HPDE6-E6E7 (cell line): ENCODE data around the gene CLEC2L.
"Not testable (repeated sequence)": the region's sequence is repeated elsewhere in the genome, so short reads cannot be mapped to it uniquely, and the experiment has no call there.

Experiments used
- DNase-seq: peaks from one replicate; pipeline ENCODE4 v3.0.0; 2011; ENCODE audit warnings: missing footprints; ENCODE audit errors: extremely low spot score

Gene CLEC2L

DNA sequence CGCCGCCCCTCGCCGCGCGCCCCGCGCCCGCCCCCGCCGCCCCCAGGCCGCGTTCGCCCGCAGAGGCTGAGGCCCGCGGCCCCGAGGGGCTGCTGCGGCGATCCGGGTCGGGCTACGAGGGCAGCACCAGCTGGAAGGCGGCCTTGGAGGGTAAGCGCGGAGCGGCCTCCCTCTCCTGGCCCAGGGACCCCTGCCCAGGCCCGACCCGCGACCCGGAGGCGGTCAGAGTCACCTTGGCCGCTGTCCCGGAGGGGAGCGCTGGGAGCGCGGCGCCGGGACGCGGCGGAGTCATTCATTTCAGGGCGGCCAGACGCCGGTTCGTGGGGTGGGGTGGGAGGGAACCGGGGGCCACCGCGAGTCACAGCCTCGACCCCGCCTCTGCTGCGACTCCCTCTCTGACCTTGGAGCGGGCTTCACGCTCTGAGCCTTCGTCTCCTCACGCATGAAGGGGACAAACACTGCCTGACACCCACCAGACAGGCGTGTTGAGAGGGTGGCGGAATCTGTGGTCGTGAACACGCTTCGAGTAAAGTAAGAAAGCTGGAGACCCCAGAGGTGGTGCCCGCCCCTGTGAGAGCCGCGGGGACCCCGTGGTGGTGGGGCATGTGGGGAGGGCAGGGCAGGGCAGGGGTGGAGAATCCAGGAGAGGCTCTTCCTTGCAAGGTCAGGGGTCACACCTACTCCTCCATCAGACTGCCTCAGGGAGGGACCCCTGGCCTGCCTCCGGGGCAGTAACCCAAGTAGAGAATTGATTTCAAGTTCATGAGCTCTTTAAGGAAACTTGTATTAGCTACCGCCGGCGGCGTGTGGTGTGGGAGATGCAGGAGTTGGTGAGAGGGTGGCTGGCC lies 707 bp downstream of the CLEC2L start:
- DNase-seq, result no peak

DNA sequence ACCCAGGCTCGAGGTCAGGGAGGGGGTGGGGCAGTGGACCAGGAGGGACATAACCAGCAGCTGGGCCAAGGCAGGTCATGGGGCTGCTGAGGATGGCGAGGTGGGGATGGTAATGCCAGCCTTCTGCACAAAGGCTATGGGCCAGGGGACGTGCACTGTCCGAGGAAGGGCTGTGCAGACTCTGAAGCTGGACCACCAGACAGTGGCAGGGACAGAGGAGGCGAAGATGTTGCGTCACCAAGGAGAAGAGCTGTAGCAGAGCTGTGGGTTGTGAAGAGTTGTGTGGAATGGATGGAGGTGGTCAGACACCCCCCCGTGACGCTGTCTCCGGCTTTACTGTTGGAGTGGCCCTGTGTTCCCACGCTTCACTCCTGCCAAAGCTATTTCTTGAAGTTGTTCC lies 1.8 kb downstream of the CLEC2L start:
- DNase-seq, result no peak

DNA sequence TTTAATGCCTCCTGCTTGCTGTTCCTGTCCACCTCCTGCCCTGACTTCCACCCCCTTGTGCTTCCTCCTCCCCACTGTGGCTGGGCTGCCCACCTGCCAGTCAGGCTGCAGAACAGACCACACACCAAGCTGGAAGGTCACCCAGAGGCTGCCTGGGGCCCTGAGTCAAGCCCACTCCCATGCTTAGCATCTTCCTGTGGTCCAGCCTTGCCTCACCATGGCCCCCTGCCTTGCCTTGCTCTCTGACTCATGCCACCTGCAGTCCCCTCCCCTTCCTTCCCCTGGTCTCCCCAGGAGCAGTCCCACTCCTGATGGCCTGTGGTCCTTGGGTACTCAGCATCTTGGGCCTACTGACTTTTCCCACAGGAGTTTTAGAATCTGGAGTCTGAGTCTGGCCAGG lies 2.3 kb downstream of the CLEC2L start:
- no peak for DNase-seq

DNA sequence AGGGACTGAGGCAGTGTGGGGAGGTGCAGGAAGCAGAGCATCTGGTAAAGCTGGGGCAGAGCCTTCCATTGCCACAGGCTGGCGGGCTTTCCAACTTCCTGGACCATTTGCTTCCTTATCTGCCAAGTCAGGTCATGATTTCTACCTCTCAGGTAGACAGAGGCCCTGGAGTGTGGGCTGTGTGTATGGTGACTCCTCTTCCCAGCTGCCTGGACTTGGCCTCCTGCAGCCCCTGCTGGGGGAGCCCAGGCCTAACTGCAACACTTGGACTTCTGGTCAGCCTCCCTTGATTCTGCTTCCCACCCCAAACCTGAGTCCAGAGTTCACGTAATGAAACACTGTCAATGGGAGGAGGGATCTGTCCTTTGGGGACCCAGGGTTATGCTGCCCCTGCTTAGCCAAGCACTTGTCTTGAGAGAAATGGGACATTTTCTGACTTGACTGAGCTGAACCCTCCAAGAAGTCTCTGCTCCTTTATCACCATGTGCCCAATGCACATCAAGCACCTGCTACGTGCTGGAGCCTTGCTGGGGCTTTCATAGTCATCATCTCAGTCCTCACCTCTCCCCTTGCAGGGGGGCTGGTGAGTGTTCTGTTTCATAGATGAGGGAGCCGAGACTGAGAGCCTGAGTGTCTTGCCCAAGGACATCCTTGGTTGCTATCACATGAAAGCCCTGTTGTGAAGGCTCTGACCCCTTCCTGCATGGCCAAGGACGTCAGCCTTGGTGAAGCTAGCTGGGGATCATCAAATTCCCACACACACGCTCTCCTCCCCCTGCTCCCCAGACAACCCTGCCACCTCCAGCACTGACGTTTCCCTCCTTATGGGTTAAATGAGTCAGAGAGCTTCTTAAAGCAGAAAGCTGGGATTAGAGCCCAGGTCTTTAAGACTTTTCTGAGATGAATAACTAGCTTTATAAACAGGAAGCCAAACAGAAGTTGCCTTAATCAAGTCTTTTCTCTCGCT lies 3.4 kb downstream of the CLEC2L start:
- no peak for DNase-seq

GRCh38 chr7:139531094-139531493 lies 7.6 kb downstream of the CLEC2L start:
- no peak for DNase-seq

- DNase-seq, result no peak
Measured at GRCh38 chr7:139532636-139533155, 9.2 kb downstream of the CLEC2L start.

- DNase-seq, result no peak
Measured at GRCh38 chr7:139534096-139534495, 10.6 kb downstream of the CLEC2L start.

DNA sequence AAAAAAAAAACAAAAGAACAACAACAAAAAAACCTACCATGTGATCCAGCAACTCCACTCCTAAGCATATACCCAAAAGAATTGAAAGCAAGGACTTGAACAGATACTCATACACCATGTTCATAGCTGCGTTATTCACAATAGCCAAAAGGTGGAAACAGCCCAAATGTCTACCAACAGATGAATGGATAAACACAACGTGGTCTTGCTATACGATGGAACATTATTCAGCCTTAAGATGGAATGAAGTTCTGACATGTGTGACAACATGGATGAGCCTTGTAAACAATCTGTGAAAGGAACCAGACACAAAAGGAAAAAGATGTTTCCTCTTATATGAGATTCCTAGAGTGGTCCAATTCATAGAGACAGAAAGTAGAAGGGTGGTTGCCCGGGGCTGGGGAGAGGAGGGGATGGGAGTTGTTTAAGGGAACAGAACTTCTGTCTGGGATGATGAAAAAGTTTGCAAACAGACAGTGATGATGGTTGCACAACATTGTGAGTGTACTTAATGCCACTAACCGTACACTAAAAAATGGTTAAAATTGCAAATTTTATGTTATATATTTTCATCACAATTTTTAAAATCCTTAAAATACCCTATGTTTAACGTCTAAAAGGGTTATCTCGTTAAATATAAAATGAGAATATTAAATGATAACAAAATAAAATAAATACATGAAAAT lies 11.6 kb downstream of the CLEC2L start:
- no peak for DNase-seq

DNA sequence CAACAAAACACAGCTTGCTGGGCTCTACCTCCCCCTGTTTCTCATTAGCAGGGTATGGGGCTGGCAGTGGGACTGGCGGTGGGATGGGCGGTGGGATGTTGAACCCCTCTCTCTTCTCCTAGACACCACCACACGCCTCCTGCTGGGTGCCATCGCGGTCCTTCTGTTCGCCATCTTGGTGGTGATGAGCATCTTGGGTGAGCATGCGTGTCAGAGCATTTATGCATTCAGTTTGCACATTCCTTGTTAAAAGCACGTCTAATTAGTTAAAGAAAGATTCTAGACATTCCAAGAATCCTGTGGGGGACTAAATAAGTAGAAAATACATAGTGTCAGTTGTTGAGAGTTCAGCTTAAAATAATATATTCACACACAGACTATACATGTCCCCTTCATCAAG lies 12.7 kb downstream of the CLEC2L start:
- DNase-seq, result no peak

- no peak for DNase-seq
Measured at GRCh38 chr7:139538881-139539635, 15.6 kb downstream of the CLEC2L start.

GRCh38 chr7:139540203-139540602 lies 16.7 kb downstream of the CLEC2L start:
- no peak for DNase-seq

- DNase-seq, result no peak
Measured at GRCh38 chr7:139541600-139542307, 18.3 kb downstream of the CLEC2L start.

- no peak for DNase-seq
Measured at GRCh38 chr7:139542308-139543151, 19.0 kb downstream of the CLEC2L start.

DNA sequence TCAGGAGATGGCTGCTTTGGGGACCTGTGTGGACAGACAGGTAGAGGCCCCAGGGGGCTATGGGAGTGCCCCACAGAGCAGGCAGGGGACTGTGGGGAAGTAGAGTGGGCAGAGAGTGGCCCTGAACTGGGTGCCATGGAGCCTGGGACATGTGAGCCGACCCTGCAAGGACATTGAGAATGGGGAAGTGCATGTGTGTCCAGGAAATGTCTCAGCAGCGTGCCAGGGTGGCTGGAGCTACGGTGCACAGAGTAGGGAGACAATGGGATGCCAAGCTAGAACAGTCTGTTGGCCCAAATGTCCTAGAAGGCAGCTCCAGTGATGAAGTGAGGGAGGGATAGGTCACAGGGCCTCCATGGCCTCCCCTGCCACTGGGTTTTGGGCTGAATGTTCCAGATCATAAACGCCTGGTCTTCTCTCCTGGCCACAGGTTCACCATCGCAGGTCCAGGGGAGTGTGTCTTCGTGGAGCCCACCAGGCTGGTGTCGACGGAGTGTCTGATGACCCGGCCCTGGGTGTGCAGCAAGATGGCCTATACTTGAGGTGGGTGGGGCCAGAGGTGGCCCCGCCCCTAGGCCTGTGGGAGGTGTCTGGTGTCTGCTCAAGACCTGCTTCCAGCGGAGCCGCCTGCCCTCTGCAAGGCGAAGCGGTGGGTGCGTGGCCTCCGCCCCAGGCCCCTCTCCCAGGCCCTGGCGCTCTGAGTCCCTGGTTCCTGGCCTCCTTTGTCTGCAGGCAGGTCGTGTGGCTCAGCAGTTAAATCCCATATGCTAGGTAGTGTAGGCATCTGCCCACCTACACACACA lies 20.5 kb downstream of the CLEC2L start:
- DNase-seq, result no peak

DNA sequence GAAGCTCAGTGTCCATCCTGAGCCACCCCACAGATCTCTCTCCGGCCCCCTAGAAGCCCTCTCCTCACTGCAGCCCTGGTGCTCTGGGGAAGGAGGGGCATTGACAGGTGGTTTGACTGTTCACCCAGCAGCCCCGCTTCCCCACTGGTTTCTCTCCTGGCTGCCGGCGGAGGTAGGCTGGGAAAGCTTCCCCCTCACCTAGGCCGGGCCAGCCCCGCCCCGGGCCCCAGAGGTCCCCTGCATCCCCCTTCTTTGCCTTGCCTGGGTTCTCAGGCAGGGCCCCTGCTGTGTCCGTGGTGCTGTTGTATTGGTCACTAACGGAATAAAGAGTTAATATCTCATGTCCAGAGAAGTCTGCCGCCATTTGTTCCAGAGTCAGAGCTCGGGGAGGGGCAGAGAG lies 21.2 kb downstream of the CLEC2L start:
- DNase-seq, result no peak

GRCh38 chr7:139548302-139549028 lies 25.0 kb downstream of the CLEC2L start:
- DNase-seq, result no peak

DNA sequence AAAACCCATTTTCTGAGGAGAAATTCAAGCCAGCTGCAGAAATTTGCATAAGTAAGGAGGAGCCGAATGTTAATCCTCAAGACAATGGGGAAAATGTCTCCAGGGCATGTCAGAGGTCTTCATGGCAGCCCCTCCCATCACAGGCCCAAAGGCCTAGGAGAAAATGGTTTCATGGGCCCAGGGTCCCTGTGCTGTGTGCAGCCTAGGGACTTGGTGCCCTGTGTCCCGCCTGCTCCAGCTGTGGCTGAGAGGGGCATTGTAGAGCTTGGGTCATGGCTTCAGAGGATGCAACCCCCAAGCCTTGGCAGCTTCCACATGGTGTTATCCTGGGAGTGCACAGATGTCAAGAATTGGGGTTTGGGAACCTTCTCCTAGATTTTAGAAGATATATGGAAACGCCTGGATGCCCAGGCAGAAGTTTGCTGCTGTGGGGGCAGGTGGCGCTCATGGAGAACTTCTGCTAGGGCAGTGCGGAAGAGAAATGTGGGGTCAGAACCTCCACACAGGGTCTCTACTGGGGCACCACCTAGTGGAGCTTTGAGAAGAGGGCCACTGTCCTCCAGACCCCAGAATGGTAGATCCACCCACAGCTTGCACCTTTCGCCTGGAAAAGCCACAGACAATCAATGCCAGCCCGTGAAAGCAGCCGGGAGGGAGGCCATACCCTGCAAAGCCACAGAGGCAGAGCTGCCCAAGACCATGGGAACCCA lies 30.7 kb downstream of the CLEC2L start:
- DNase-seq, result not testable (repeated sequence)
